WERI-Rb-1 (cell line): ENCODE results near the gene STARD3.

Source experiments
- DNase-seq: peaks from one replicate; pipeline ENCODE4 v3.0.0-alpha.2; 2020
- H3K27ac ChIP-seq: fragments of 250-450 bp; sonication (Bioruptor Pico); 2 replicates; pipeline ENCODE4 v1.5.1; 2020; ENCODE audit warnings: mild to moderate bottlenecking, moderate library complexity
- H3K27me3 ChIP-seq: fragments of 250-450 bp; sonication (Bioruptor Pico); 2 replicates; pipeline ENCODE4 v1.5.1; 2021; ENCODE audit warnings: mild to moderate bottlenecking, low read depth, moderate library complexity; ENCODE audit not compliant: insufficient read depth, severe bottlenecking
- H3K36me3 ChIP-seq: fragments of 250-450 bp; sonication (Bioruptor Pico); 2 replicates; pipeline ENCODE4 v1.5.1; 2020; ENCODE audit warnings: mild to moderate bottlenecking, moderate library complexity
- H3K4me3 ChIP-seq: 2 replicates; pipeline ENCODE4 v1.5.1; 2011; ENCODE audit warnings: low read depth, mild to moderate bottlenecking, control low read depth, low read length
- H3K9me3 ChIP-seq: fragments of 250-450 bp; sonication (Bioruptor Pico); 2 replicates; pipeline ENCODE4 v1.5.1; 2021; ENCODE audit warnings: mild to moderate bottlenecking, moderate library complexity; ENCODE audit not compliant: severe bottlenecking
- TF ChIP-seq, protein P1 (sequence below): IDR thresholded peaks from 2 replicates; pipeline ENCODE4 v1.5.1; 2011; ENCODE audit warnings: low read depth, mild to moderate bottlenecking, control low read depth, inconsistent platforms, low read length

STARD3 gene

DNA sequence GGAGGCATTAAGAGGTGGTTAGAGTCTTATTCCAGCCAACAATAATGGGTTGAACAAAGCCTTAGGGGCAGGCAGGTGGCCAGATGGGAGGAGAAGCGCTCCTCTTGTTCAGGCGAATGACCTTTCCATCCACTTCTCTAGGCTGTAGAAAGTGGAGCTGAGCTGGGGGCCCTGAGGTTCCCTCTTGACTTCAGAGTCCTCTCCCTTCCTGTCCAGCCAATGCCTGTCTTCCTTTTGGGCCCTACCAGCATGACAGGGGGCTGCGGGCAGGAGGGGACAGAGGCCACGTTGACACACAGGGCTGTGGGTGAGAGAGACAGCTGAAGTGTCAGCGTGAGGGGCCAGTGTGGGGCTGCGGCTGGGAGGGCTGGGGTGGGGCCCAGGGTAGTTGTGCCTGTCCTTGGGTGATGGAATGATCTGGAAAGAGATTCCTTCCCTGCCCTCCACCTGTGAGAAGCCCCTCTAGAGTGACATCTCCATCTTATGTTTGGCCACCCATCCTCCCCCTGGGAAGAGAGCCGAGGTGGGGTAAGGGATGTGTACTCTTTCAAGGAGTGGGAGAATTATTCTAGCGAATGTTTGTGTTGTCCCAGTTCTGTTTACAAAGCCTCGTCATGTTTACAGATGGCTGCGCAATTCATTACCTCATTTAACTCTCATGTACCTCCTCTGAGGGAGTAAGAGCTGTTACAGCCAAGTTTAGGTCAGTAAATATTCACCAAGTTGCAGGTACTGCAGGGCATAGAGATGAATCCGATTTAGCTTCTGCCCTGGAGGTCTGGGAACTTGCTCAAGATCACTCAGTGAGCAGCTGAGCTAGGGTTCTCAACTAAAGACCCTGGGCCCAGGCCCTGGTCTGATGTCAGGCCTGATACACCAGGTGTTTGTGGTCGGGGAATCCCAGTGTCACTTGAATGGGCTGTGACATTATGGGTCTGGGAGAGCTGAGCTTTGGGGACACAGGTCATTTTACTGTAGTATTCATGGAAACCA lies 66.3 kb downstream of the STARD3 start:
- H3K9me3 ChIP-seq, result no peaks in the 10 kb centered on the region
- H3K27me3 ChIP-seq, result no peaks in the 10 kb centered on the region
- peak overlapping the region; percentile 41 for H3K27ac ChIP-seq
- DNase-seq, result no peak
- H3K4me3 ChIP-seq, result no peak overlapping the region
- TF ChIP-seq, protein P1, sequence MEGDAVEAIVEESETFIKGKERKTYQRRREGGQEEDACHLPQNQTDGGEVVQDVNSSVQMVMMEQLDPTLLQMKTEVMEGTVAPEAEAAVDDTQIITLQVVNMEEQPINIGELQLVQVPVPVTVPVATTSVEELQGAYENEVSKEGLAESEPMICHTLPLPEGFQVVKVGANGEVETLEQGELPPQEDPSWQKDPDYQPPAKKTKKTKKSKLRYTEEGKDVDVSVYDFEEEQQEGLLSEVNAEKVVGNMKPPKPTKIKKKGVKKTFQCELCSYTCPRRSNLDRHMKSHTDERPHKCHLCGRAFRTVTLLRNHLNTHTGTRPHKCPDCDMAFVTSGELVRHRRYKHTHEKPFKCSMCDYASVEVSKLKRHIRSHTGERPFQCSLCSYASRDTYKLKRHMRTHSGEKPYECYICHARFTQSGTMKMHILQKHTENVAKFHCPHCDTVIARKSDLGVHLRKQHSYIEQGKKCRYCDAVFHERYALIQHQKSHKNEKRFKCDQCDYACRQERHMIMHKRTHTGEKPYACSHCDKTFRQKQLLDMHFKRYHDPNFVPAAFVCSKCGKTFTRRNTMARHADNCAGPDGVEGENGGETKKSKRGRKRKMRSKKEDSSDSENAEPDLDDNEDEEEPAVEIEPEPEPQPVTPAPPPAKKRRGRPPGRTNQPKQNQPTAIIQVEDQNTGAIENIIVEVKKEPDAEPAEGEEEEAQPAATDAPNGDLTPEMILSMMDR, result no peak
- H3K36me3 ChIP-seq, result peaks cover 3% of the 10 kb centered on the region; the same call in 1 of the 2 replicates

DNA sequence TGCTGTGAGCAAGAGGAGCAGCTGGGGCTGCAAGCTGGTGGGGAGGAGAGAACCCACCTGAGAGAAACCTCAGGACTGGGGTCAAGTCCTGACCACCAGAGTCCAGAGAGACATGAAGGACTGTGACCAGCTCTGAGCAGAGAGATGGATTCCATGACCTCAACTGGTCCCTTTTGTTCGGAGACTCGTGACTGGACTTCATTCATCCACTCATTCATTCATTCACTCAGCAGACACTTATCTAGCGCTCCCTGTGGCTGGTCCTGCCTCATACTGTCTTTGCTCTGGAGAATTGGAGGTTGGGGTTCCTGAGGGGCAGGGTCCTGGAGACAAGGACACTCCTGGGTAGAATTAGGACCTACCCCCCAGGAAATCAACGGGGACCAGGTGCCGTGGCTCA lies 67.0 kb downstream of the STARD3 start:
- Histone ChIP-seq H3K27me3 (no peaks in the 10 kb centered on the region), H3K4me3 (no peak overlapping the region), H3K27ac (no peak overlapping the region), H3K9me3 (no peaks in the 10 kb centered on the region), H3K36me3 (peaks cover 3% of the 10 kb centered on the region; the same call in 1 of the 2 replicates)
- DNase-seq, result no peak
- TF ChIP-seq, protein P1, result no peak

DNA sequence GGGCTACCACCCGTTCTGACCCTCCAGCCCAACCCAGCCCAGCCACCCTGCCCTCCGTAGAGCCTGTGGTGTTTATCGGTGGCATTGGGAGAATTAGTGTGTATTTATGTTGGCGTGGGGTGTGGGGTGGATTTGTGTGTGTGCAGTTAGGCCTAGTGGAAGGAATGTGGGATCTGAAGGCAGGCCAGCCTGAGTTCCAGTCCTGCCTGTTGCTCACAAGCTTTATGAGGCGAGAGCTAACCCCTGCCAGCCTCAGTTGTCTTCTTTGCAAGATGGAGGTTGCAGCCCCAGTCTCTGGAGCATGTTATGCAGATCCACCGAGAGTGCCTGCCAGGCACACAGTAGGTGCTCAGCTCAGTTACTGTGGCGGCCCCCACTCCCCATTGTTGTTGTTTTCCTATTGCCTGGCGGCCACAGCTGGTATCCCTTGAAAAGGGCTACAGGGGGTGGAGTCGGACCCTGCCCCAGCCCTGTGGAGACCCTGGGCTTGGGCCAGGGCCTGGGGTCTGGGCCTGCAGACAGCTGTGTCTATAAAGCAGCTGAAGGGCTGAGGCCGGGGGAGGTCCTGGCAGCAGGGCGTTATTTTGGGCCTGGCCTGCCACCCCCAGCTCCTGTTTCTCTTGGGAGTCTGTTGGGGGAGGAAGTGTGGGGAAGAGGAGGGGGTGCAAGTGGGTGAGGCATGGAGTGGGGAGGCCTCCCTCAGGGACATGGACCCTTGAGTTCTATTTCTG lies 68.0 kb downstream of the STARD3 start:
- peaks cover 3% of the 10 kb centered on the region; the same call in 1 of the 2 replicates for H3K36me3 ChIP-seq
- H3K27ac ChIP-seq, result no peak overlapping the region
- no peak overlapping the region for H3K4me3 ChIP-seq
- no peaks in the 10 kb centered on the region for H3K9me3 ChIP-seq
- H3K27me3 ChIP-seq, result no peaks in the 10 kb centered on the region
- DNase-seq, result no peak
- TF ChIP-seq, protein P1, result 0 out of 2 replicates have a peak, but pooled peaks have one; percentile 16

DNA sequence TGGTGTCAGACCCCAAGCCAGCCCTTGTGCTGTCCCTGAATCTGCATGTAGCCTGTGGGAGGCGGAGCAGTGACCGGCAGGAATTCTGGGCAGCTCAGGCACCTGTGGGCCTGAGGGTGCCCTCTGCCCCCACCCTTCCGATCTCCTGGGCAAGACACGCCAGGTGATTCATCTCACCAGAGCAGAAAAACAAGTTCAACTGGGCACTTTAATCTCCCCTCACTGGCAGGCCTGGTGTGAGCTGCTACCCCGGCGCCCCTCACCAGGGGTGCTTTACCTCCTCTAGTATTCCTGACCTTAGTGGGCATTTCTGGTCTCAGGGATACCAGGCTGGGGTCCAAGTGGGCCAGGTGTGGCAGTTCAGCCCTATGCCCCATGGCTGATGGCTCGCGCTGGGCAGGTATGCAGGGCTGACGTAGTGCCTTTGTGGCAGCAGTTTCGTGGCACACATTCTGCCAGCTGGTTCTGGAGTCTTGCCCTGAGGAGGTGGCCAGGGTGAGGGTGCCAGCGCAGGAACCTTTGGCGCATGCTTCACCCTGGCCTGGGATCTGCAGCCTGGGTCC lies 68.9 kb downstream of the STARD3 start:
- no peak overlapping the region for H3K27ac ChIP-seq
- peaks cover 3% of the 10 kb centered on the region; the same call in 1 of the 2 replicates for H3K36me3 ChIP-seq
- TF ChIP-seq, protein P1, result no peak
- no peaks in the 10 kb centered on the region for H3K27me3 ChIP-seq
- H3K4me3 ChIP-seq, result no peak overlapping the region
- no peak for DNase-seq
- no peaks in the 10 kb centered on the region for H3K9me3 ChIP-seq

DNA sequence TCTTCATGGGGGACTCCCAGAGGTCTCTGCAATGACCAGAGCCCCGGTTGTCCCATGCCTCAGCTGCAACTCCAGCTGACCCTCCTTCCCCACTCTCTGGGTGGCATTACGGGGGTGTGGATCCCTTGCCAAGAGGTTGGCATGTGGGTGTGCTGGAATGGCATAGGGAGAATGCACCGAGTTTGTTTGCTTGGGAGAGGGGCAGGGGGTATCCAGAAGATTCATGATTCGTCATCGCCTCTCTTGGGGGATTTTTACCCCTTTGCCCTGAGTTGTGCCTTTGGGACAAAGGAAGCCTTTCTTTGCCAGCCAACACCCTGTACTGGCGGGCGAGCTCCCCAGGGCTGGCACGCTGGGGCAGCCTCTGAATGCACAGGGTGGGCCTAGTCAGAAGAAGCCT lies 69.4 kb downstream of the STARD3 start:
- TF ChIP-seq, protein P1, result no peak
- no peak for DNase-seq
- Histone ChIP-seq H3K4me3 (no peak overlapping the region), H3K27me3 (no peaks in the 10 kb centered on the region), H3K9me3 (no peaks in the 10 kb centered on the region), H3K27ac (no peak overlapping the region), H3K36me3 (peaks cover 3% of the 10 kb centered on the region; the same call in 1 of the 2 replicates)
